GM21447 (cell line): ENCODE measurements around the gene GALNT8.
"Not testable (repeated sequence)": the region's sequence is repeated elsewhere in the genome, so short reads cannot be mapped to it uniquely, and the experiment has no call there.

Experiments used
- ATAC-seq: cut with Tn5 transposase; IDR thresholded peaks from one replicate; pipeline ENCODE4 v1.9.1; 2021; ENCODE audit not compliant: unreplicated experiment

GALNT8 gene

GRCh38 chr12:4742416-4742970 lies 22.3 kb downstream of the GALNT8 start:
- no peak for ATAC-seq

- ATAC-seq, result no peak
These were observed 22.8 kb downstream of the GALNT8 start for GRCh38 chr12:4743046-4743445.

- ATAC-seq, result no peak
These were observed 24.5 kb downstream of the GALNT8 start for GRCh38 chr12:4744709-4745108.

- ATAC-seq, result no peak
These were observed 25.0 kb downstream of the GALNT8 start for GRCh38 chr12:4745249-4745648.

GRCh38 chr12:4751654-4752053 lies 31.5 kb downstream of the GALNT8 start:
- not testable (repeated sequence) for ATAC-seq

GRCh38 chr12:4762773-4763172 lies 42.6 kb downstream of the GALNT8 start:
- ATAC-seq, result no peak

- ATAC-seq, result no peak
These were observed 43.3 kb downstream of the GALNT8 start for GRCh38 chr12:4763549-4763948.

- no peak for ATAC-seq
These were observed 46.2 kb downstream of the GALNT8 start for GRCh38 chr12:4766445-4766844.

GRCh38 chr12:4767186-4767585 lies 47.0 kb downstream of the GALNT8 start:
- no peak for ATAC-seq

GRCh38 chr12:4768341-4768740 lies 48.1 kb downstream of the GALNT8 start:
- ATAC-seq, result no peak

- ATAC-seq, result no peak
These were observed 48.9 kb downstream of the GALNT8 start for GRCh38 chr12:4769073-4769472.

GRCh38 chr12:4771172-4771959 lies 51.2 kb downstream of the GALNT8 start:
- ATAC-seq, result no peak

GRCh38 chr12:4771960-4772566 lies 51.9 kb downstream of the GALNT8 start:
- ATAC-seq, result no peak

GRCh38 chr12:4775936-4776335 lies 55.7 kb downstream of the GALNT8 start:
- ATAC-seq, result no peak

GRCh38 chr12:4779749-4780148 lies 59.5 kb downstream of the GALNT8 start:
- no peak for ATAC-seq

- ATAC-seq, result no peak
These were observed 60.7 kb downstream of the GALNT8 start for GRCh38 chr12:4780641-4781611.

GRCh38 chr12:4784404-4785054 lies 64.3 kb downstream of the GALNT8 start:
- no peak for ATAC-seq

- no peak for ATAC-seq
These were observed 66.6 kb downstream of the GALNT8 start for GRCh38 chr12:4786795-4787194.

GRCh38 chr12:4787965-4788364 lies 67.8 kb downstream of the GALNT8 start:
- no peak for ATAC-seq

GRCh38 chr12:4789776-4790175 lies 69.6 kb downstream of the GALNT8 start:
- ATAC-seq, result no peak

GRCh38 chr12:4791497-4791896 lies 71.3 kb downstream of the GALNT8 start:
- ATAC-seq, result no peak
